Measurements from ENCODE around the gene ANKRD52.
A peak's percentile ranks its signal among the peaks of the same experiment; 100 is the strongest.

- no peak for TF ChIP-seq CTCF (IDR thresholded peaks at IDR 0.05)
- TF ChIP-seq POLR2A (IDR thresholded peaks at IDR 0.05), result peak; percentile 83
Measured at GRCh38 chr12:56299853-56300643, 41.9 kb upstream of the ANKRD52 start, which contains the start of gene CS.
